Uterus (tissue), 2 donors: ENCODE results near the gene ASH1L.

ENCODE experiments used
- POLR2A ChIP-seq, 2 donors: fragments of 450-650 bp; IDR thresholded peaks; one replicate each; pipeline ENCODE4 v1.6.1; 2016; ENCODE audit warnings: antibody characterized with exemption in 2 of 2, mild to moderate bottlenecking in 1 of 2, moderate library complexity in 1 of 2
- TF ChIP-seq, protein P1 (sequence below), 4 experiments: fragments of 200-600 bp in 2 of 4; fragments of 450-650 bp in 2 of 4; sonication (generic) in 2 of 4; IDR thresholded peaks; one replicate each; pipeline ENCODE4 v1.5.1; 2016 to 2019; ENCODE audit warnings: antibody characterized with exemption in 4 of 4, mild to moderate bottlenecking in 2 of 4, moderate library complexity in 1 of 4

GRCh38 chr1:155478270-155478852, 84.2 kb downstream of the ASH1L start:
- TF ChIP-seq, protein P1, sequence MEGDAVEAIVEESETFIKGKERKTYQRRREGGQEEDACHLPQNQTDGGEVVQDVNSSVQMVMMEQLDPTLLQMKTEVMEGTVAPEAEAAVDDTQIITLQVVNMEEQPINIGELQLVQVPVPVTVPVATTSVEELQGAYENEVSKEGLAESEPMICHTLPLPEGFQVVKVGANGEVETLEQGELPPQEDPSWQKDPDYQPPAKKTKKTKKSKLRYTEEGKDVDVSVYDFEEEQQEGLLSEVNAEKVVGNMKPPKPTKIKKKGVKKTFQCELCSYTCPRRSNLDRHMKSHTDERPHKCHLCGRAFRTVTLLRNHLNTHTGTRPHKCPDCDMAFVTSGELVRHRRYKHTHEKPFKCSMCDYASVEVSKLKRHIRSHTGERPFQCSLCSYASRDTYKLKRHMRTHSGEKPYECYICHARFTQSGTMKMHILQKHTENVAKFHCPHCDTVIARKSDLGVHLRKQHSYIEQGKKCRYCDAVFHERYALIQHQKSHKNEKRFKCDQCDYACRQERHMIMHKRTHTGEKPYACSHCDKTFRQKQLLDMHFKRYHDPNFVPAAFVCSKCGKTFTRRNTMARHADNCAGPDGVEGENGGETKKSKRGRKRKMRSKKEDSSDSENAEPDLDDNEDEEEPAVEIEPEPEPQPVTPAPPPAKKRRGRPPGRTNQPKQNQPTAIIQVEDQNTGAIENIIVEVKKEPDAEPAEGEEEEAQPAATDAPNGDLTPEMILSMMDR (IDR thresholded peaks at IDR 0.05) = no peak
- TF ChIP-seq POLR2A (IDR thresholded peaks at IDR 0.05) = no peak
